ENCODE data around the gene PDYN. TPM values are rescaled to one million over a fixed set of nuclear protein-coding genes. Genes with fewer than 3 reads are reported as not detected.
A peak's percentile ranks its signal among the peaks of the same experiment; 100 is the strongest.

Gene PDYN
- total and polyA plus RNA-seq, 3 experiments from 2014 or later: not detected

GRCh38 chr20:1939270-1939595, 54.6 kb downstream of the PDYN start:
- no peak overlapping the region for H3K4me3 ChIP-seq (ENCODE audit: low read length)

GRCh38 chr20:1938464-1939269, 55.2 kb downstream of the PDYN start:
- H3K27me3 Mint-ChIP-seq: peaks cover 8 to 52% of the 10 kb centered on the region in 2 donors
- H3K9me3 Mint-ChIP-seq: peaks cover 0 to under 1% (median 0%) of the 10 kb centered on the region in 5 donors
- H3K4me3 Mint-ChIP-seq: no peak overlapping the region
- Histone ChIP-seq H3K9me3 (ENCODE audit: low read length) (no peaks in the 10 kb centered on the region), H3K4me3 (ENCODE audit: low read length) (no peak overlapping the region), H3K27me3 (ENCODE audit: insufficient read depth, low read length, poor library complexity, severe bottlenecking) (peaks cover 5% of the 10 kb centered on the region), H3K36me3 (ENCODE audit: insufficient read depth, low read length) (no peaks in the 10 kb centered on the region), H3K27ac (ENCODE audit: low read depth, low read length) (no peak overlapping the region), H3K4me1 (ENCODE audit: insufficient read depth, low read length) (no peaks in the 10 kb centered on the region)
- CTCF ChIA-PET: interaction anchor here (1.3 kb wide), 1 partner anchor 26 kb away, joined by 4 read pairs; no protein-coding TSS in a partner anchor
- no peak for DNase-seq
- no peak overlapping the region for H3K27ac Mint-ChIP-seq
- no peaks in the 10 kb centered on the region for H3K36me3 Mint-ChIP-seq
- POLR2A ChIA-PET: no interaction called here
- H3K4me1 Mint-ChIP-seq: no peaks in the 10 kb centered on the region

More at GRCh38 chr20:1939270-1939595, 54.6 kb downstream of the PDYN start:
- ChIA-PET POLR2A (no interaction called here), CTCF (interaction anchor here (1.3 kb wide), 1 partner anchor 26 kb away, joined by 4 read pairs; no protein-coding TSS in a partner anchor)
- no peak for DNase-seq
- H3K9me3 ChIP-seq (ENCODE audit: low read length): no peaks in the 10 kb centered on the region
- Mint-ChIP-seq H3K27me3 (peaks cover 8 to 54% of the 10 kb centered on the region in 2 donors), H3K9me3 (peaks cover 0 to 2% (median 0%) of the 10 kb centered on the region in 5 donors), H3K4me1 (no peaks in the 10 kb centered on the region), H3K4me3 (no peak overlapping the region), H3K27ac (no peak overlapping the region), H3K36me3 (no peaks in the 10 kb centered on the region)
- peaks cover 6% of the 10 kb centered on the region for H3K27me3 ChIP-seq (ENCODE audit: insufficient read depth, low read length, poor library complexity, severe bottlenecking)
- H3K36me3 ChIP-seq (ENCODE audit: insufficient read depth, low read length): no peaks in the 10 kb centered on the region
- no peaks in the 10 kb centered on the region for H3K4me1 ChIP-seq (ENCODE audit: insufficient read depth, low read length)
- H3K27ac ChIP-seq (ENCODE audit: low read depth, low read length): no peak overlapping the region

DNA sequence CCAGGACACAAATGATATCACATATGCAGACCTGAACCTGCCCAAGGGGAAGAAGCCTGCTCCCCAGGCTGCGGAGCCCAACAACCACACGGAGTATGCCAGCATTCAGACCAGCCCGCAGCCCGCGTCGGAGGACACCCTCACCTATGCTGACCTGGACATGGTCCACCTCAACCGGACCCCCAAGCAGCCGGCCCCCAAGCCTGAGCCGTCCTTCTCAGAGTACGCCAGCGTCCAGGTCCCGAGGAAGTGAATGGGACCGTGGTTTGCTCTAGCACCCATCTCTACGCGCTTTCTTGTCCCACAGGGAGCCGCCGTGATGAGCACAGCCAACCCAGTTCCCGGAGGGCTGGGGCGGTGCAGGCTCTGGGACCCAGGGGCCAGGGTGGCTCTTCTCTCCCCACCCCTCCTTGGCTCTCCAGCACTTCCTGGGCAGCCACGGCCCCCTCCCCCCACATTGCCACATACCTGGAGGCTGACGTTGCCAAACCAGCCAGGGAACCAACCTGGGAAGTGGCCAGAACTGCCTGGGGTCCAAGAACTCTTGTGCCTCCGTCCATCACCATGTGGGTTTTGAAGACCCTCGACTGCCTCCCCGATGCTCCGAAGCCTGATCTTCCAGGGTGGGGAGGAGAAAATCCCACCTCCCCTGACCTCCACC, 56.4 kb downstream of the PDYN start:
- Histone ChIP-seq H3K4me1 (ENCODE audit: insufficient read depth, low read length) (no peaks in the 10 kb centered on the region), H3K4me3 (ENCODE audit: low read length) (no peak overlapping the region), H3K9me3 (ENCODE audit: low read length) (no peaks in the 10 kb centered on the region), H3K27ac (ENCODE audit: low read depth, low read length) (no peak overlapping the region), H3K27me3 (ENCODE audit: insufficient read depth, low read length, poor library complexity, severe bottlenecking) (no peaks in the 10 kb centered on the region), H3K36me3 (ENCODE audit: insufficient read depth, low read length) (no peaks in the 10 kb centered on the region)
- Mint-ChIP-seq H3K27me3 (peaks cover 9 to 47% of the 10 kb centered on the region in 2 donors), H3K4me1 (no peaks in the 10 kb centered on the region), H3K36me3 (no peaks in the 10 kb centered on the region), H3K4me3 (no peak overlapping the region), H3K9me3 (no peaks in the 10 kb centered on the region), H3K27ac (no peak overlapping the region)
- ChIA-PET POLR2A (no interaction called here), CTCF (no interaction called here)
- DNase-seq: no peak

DNA sequence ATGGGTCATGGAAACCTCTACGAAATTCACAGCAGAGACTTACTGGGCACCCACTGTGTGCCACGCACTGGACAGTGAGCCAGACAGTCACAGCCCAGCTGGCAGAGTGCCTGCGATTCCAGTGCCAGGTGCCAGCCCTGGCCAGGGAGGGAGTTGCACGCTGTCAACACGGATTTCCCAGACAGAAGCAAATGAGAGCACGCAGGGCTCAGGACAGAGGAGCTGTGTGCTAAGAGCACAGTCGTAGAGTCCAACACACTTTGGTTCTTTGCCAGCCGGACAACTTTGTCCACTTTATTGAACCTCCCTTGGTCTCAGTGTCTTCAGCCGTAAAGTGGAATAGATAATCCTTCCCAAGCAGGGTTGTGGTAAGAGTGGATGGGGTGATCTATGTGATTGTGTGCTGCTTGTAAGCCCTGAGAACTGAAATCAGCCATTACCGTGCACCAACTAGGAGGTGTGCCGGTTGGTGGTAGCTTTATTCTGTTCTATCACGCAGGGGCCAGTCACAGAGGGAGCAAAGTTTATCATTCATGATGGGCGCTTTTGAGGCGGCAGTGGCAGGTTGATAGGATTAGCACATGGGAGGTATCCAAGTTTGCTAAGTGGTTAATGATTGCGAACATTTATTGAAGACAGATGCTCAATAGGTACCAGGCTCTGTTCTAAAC, 58.0 kb downstream of the PDYN start:
- ChIA-PET CTCF (no interaction called here), POLR2A (no interaction called here)
- Mint-ChIP-seq H3K27me3 (peaks cover 10 to 49% of the 10 kb centered on the region in 2 donors), H3K4me1 (no peaks in the 10 kb centered on the region), H3K27ac (no peak overlapping the region), H3K36me3 (no peaks in the 10 kb centered on the region), H3K9me3 (no peaks in the 10 kb centered on the region), H3K4me3 (no peak overlapping the region)
- Histone ChIP-seq H3K36me3 (ENCODE audit: insufficient read depth, low read length) (no peaks in the 10 kb centered on the region), H3K27me3 (ENCODE audit: insufficient read depth, low read length, poor library complexity, severe bottlenecking) (no peaks in the 10 kb centered on the region), H3K4me3 (ENCODE audit: low read length) (no peak overlapping the region), H3K27ac (ENCODE audit: low read depth, low read length) (no peak overlapping the region), H3K9me3 (ENCODE audit: low read length) (no peaks in the 10 kb centered on the region), H3K4me1 (ENCODE audit: insufficient read depth, low read length) (no peaks in the 10 kb centered on the region)
- no peak for DNase-seq

DNA sequence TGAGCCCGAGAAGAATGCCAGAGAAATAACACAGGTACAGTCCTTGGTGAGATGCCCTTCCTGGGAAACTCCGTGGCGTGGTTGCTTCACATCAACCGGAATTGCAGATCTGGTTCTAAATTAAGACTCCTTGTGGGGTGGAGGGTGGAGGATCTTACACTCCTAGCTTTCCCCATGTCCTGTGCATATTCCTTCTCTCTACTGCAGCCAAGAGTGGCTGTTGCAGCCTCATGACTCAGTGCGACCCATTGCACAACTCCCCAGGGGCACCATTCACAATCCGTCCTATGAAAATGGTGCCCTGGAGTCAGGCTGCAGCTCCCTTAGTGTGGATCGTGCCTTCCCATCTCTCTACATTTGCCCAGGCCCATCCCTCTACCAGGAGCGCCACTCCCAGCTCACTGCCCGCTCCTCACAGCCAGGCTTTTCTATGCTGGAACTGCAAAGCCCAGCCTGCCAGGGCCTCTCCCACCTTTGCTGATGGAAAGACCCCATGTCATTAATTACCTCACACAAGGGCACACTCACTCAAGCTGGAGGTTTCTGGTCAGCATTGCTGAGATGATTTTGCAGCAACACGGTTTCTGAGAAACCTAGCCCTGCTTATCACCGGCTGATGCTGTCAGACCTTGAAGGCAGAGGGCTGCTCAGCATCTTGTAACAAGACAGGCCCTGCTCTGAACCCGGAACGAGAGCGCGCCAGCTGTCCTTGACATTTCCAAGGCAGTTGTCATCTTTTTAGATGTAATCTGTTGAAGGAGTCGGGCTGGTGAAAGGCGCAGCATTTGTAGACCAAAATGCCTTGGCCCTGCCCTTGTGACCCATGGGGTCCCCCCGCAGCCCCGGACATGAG, 58.9 kb downstream of the PDYN start:
- H3K9me3 ChIP-seq (ENCODE audit: low read length): no peaks in the 10 kb centered on the region
- H3K27me3 Mint-ChIP-seq: peaks cover 13 to 54% of the 10 kb centered on the region in 2 donors
- no peak overlapping the region for H3K27ac Mint-ChIP-seq
- no peaks in the 10 kb centered on the region for H3K4me1 ChIP-seq (ENCODE audit: insufficient read depth, low read length)
- CTCF ChIA-PET: no interaction called here
- DNase-seq: no peak
- no peaks in the 10 kb centered on the region for H3K36me3 ChIP-seq (ENCODE audit: insufficient read depth, low read length)
- H3K27me3 ChIP-seq (ENCODE audit: insufficient read depth, low read length, poor library complexity, severe bottlenecking): no peaks in the 10 kb centered on the region
- no peaks in the 10 kb centered on the region for H3K4me1 Mint-ChIP-seq
- no peak overlapping the region for H3K27ac ChIP-seq (ENCODE audit: low read depth, low read length)
- no peaks in the 10 kb centered on the region for H3K9me3 Mint-ChIP-seq
- H3K36me3 Mint-ChIP-seq: no peaks in the 10 kb centered on the region
- H3K4me3 Mint-ChIP-seq: no peak overlapping the region
- POLR2A ChIA-PET: no interaction called here
- H3K4me3 ChIP-seq (ENCODE audit: low read length): no peak overlapping the region

GRCh38 chr20:1934156-1934555, 59.7 kb downstream of the PDYN start:
- Histone ChIP-seq H3K27me3 (ENCODE audit: insufficient read depth, low read length, poor library complexity, severe bottlenecking) (no peaks in the 10 kb centered on the region), H3K27ac (ENCODE audit: low read depth, low read length) (no peak overlapping the region), H3K4me1 (ENCODE audit: insufficient read depth, low read length) (no peaks in the 10 kb centered on the region), H3K9me3 (ENCODE audit: low read length) (no peaks in the 10 kb centered on the region), H3K36me3 (ENCODE audit: insufficient read depth, low read length) (no peaks in the 10 kb centered on the region), H3K4me3 (ENCODE audit: low read length) (no peak overlapping the region)
- ChIA-PET CTCF (no interaction called here), POLR2A (no interaction called here)
- Mint-ChIP-seq H3K36me3 (no peaks in the 10 kb centered on the region), H3K27me3 (peaks cover 18 to 61% of the 10 kb centered on the region in 2 donors), H3K9me3 (no peaks in the 10 kb centered on the region), H3K4me1 (no peaks in the 10 kb centered on the region), H3K27ac (peak overlapping the region in 1 of 8 donors; percentile 74), H3K4me3 (no peak overlapping the region)
- DNase-seq: no peak

GRCh38 chr20:1933465-1933870, 60.4 kb downstream of the PDYN start:
- Histone ChIP-seq H3K9me3 (ENCODE audit: low read length) (no peaks in the 10 kb centered on the region), H3K36me3 (ENCODE audit: insufficient read depth, low read length) (no peaks in the 10 kb centered on the region), H3K27me3 (ENCODE audit: insufficient read depth, low read length, poor library complexity, severe bottlenecking) (no peaks in the 10 kb centered on the region), H3K4me1 (ENCODE audit: insufficient read depth, low read length) (no peaks in the 10 kb centered on the region), H3K4me3 (ENCODE audit: low read length) (no peak overlapping the region), H3K27ac (ENCODE audit: low read depth, low read length) (no peak overlapping the region)
- ChIA-PET POLR2A (no interaction called here), CTCF (no interaction called here)
- DNase-seq: no peak
- Mint-ChIP-seq H3K4me1 (no peaks in the 10 kb centered on the region), H3K4me3 (no peak overlapping the region), H3K36me3 (no peaks in the 10 kb centered on the region), H3K9me3 (no peaks in the 10 kb centered on the region), H3K27ac (no peak overlapping the region), H3K27me3 (peaks cover 17 to 65% of the 10 kb centered on the region in 2 donors)

Measured in CD8-positive, alpha-beta memory T cell (primary cell).